ENCODE data around the gene SMPX.

DNA sequence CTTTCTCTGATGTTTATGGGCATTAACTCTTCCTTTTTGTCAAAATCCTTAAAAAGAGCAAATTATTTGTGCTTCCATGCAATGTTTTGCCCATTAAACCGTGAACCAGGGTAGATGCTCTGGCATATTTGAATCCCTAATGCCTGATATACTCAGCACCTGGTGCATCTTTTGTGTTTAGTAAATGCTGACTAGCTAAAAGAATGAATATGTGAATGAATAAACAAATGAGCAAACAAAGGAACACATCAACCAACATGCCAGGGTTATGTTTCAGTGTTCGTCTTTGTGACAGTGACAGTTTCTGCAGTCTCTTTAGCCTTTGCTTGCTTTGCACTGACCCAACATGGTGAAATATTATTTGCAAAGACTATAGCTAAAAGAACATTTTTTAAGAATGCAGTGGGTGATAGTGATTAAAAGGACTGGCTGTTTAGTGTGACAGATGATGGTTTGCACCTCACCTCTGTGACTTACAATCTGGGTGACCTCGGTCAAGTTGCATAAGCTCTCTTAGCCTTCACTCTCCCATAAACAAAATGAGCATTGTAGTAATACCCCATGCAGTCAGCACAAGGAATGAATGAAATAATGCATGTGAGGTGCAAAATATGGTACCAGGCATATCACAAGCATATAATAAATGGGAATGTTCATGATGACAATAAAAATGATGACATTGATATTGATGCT is 29.5 kb downstream of the SMPX start:
- TF ChIP-seq, protein P1, sequence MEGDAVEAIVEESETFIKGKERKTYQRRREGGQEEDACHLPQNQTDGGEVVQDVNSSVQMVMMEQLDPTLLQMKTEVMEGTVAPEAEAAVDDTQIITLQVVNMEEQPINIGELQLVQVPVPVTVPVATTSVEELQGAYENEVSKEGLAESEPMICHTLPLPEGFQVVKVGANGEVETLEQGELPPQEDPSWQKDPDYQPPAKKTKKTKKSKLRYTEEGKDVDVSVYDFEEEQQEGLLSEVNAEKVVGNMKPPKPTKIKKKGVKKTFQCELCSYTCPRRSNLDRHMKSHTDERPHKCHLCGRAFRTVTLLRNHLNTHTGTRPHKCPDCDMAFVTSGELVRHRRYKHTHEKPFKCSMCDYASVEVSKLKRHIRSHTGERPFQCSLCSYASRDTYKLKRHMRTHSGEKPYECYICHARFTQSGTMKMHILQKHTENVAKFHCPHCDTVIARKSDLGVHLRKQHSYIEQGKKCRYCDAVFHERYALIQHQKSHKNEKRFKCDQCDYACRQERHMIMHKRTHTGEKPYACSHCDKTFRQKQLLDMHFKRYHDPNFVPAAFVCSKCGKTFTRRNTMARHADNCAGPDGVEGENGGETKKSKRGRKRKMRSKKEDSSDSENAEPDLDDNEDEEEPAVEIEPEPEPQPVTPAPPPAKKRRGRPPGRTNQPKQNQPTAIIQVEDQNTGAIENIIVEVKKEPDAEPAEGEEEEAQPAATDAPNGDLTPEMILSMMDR (conservative IDR thresholded peaks at IDR 0.05; ENCODE audit: low read length) = no peak
- no peak for TF ChIP-seq EZH2phosphoT487 (IDR thresholded peaks at IDR 0.05; ENCODE audit: borderline replicate concordance, low read depth, low read length)
